ENCODE measurements around the gene NYAP2.

- no peak for TF ChIP-seq CTCF (IDR thresholded peaks at IDR 0.05)
- TF ChIP-seq POLR2A (IDR thresholded peaks at IDR 0.05) = no peak
Measured at GRCh38 chr2:225484751-225485150, 85.2 kb downstream of the NYAP2 start.
